Glutamatergic neuron (in vitro differentiated cells): ENCODE data around the gene RBP5. TPM values are rescaled to one million over a fixed set of nuclear protein-coding genes. Genes with fewer than 3 reads are reported as not detected.
A peak's percentile ranks its signal among the peaks of the same experiment; 100 is the strongest.

Source experiments
- DNase-seq: peaks from one replicate; pipeline ENCODE4 v3.0.0; 2022
- H3K27ac Mint-ChIP-seq: one replicate; pipeline ENCODE4 v1.8.0; 2020; ENCODE audit warnings: mild to moderate bottlenecking, mixed read lengths, inconsistent platforms; ENCODE audit not compliant: unreplicated experiment
- H3K27me3 Mint-ChIP-seq: one replicate; pipeline ENCODE4 v1.8.0; 2020; ENCODE audit warnings: mild to moderate bottlenecking, moderate library complexity, mixed read lengths, inconsistent platforms; ENCODE audit not compliant: unreplicated experiment
- H3K36me3 Mint-ChIP-seq: one replicate; pipeline ENCODE4 v1.8.0; 2020; ENCODE audit warnings: mild to moderate bottlenecking, mixed read lengths, inconsistent platforms; ENCODE audit not compliant: unreplicated experiment
- H3K4me1 Mint-ChIP-seq: one replicate; pipeline ENCODE4 v1.8.0; 2020; ENCODE audit warnings: mild to moderate bottlenecking, low read depth, mixed read lengths, inconsistent platforms; ENCODE audit not compliant: unreplicated experiment
- H3K4me3 Mint-ChIP-seq: one replicate; pipeline ENCODE4 v1.8.0; 2020; ENCODE audit warnings: mild to moderate bottlenecking, mixed read lengths, inconsistent platforms; ENCODE audit not compliant: unreplicated experiment
- H3K9me3 Mint-ChIP-seq: one replicate; pipeline ENCODE4 v1.8.0; 2020; ENCODE audit warnings: mild to moderate bottlenecking, moderate library complexity, mixed read lengths, inconsistent platforms; ENCODE audit not compliant: unreplicated experiment
- total RNA-seq: library from RNA; stranded (reverse); fragmentation: NEBNext Ultra II Directional; extraction: Animal tissue kit (Norgen Biotek cat#: 25700); gene quantifications from one replicate; pipeline ENCODE4 v1.2.1, GENCODE V29; 2021; ENCODE audit not compliant: unreplicated experiment
- TF ChIP-seq, protein P1 (sequence below): fragments of 200-600 bp; sonication (generic); IDR thresholded peaks from one replicate; pipeline ENCODE4 v1.5.0; 2021; ENCODE audit not compliant: partially characterized antibody, unreplicated experiment

Gene RBP5
- total RNA-seq, 1 donor from 2014 or later: 1.2 TPM

DNA sequence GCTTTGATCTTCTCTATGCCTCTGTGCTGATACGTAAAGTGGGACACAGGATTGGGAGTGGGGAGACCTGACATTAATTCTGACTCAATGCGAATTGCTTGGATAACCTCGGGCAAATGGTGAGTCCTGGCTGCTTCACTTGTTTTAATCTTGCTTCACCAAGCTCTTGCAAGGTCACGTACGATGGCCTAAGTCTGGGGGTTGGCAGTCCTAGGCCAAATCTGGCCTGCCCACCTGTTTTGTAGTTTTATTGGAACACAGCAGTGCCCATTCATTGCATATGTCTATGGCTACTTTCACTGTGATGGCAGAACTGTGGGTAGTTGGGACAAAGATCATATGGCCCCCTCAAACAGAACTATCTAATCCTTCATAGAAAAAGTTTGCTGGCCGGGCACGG is 14.9 kb upstream of the RBP5 start:
- peak overlapping the region; percentile 12 for H3K27ac Mint-ChIP-seq
- TF ChIP-seq, protein P1, sequence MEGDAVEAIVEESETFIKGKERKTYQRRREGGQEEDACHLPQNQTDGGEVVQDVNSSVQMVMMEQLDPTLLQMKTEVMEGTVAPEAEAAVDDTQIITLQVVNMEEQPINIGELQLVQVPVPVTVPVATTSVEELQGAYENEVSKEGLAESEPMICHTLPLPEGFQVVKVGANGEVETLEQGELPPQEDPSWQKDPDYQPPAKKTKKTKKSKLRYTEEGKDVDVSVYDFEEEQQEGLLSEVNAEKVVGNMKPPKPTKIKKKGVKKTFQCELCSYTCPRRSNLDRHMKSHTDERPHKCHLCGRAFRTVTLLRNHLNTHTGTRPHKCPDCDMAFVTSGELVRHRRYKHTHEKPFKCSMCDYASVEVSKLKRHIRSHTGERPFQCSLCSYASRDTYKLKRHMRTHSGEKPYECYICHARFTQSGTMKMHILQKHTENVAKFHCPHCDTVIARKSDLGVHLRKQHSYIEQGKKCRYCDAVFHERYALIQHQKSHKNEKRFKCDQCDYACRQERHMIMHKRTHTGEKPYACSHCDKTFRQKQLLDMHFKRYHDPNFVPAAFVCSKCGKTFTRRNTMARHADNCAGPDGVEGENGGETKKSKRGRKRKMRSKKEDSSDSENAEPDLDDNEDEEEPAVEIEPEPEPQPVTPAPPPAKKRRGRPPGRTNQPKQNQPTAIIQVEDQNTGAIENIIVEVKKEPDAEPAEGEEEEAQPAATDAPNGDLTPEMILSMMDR: no peak
- no peak overlapping the region for H3K4me3 Mint-ChIP-seq
- H3K4me1 Mint-ChIP-seq: no peaks in the 10 kb centered on the region
- H3K27me3 Mint-ChIP-seq: peaks cover 8% of the 10 kb centered on the region
- H3K9me3 Mint-ChIP-seq: peaks cover 7% of the 10 kb centered on the region
- H3K36me3 Mint-ChIP-seq: peaks cover 23% of the 10 kb centered on the region
- no peak for DNase-seq

GRCh38 chr12:7142809-7143465 is 14.2 kb upstream of the RBP5 start:
- H3K4me3 Mint-ChIP-seq: no peak overlapping the region
- no peaks in the 10 kb centered on the region for H3K4me1 Mint-ChIP-seq
- no peak for DNase-seq
- peaks cover 28% of the 10 kb centered on the region for H3K36me3 Mint-ChIP-seq
- TF ChIP-seq, protein P1: no peak
- H3K27ac Mint-ChIP-seq: peak overlapping the region; percentile 63
- H3K9me3 Mint-ChIP-seq: peaks cover 7% of the 10 kb centered on the region
- peaks cover 8% of the 10 kb centered on the region for H3K27me3 Mint-ChIP-seq

DNA sequence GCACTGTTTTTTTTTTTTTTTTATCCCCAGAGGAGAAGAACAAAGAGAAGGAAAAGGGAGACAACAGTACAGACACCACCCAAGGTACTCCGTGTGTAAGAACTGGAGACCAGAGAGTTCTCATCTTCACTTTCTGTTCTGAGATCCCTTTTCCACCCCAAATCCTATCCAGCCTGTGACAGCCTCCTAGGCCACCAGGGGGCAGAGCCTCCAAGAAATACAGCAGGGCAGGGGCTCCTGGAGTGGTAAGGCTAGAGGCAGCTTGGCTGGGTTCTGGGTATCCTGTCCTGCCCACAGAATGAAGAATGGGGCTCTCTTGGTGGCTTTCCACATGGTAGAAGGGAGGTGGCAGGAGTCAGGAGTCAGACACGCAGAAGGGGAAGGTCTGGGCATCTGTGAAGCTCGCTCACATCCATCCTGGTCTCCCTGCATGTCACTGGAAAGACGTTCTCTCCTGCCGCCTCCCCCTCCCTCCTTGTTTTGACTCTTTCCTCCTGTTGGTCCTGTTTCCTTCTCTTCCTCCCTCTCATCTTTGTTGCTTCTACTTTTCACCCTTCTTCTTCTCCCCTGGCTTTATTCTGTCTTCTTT is 13.5 kb upstream of the RBP5 start:
- peak; percentile 78 for DNase-seq
- H3K9me3 Mint-ChIP-seq: peaks cover 7% of the 10 kb centered on the region
- H3K27me3 Mint-ChIP-seq: peaks cover 10% of the 10 kb centered on the region
- no peaks in the 10 kb centered on the region for H3K4me1 Mint-ChIP-seq
- H3K36me3 Mint-ChIP-seq: peaks cover 32% of the 10 kb centered on the region
- H3K4me3 Mint-ChIP-seq: no peak overlapping the region
- TF ChIP-seq, protein P1: peak; percentile 77
- H3K27ac Mint-ChIP-seq: no peak overlapping the region

GRCh38 chr12:7141351-7142005 is 12.8 kb upstream of the RBP5 start:
- H3K36me3 Mint-ChIP-seq: peaks cover 36% of the 10 kb centered on the region
- no peak overlapping the region for H3K27ac Mint-ChIP-seq
- peaks cover 10% of the 10 kb centered on the region for H3K27me3 Mint-ChIP-seq
- peaks cover 7% of the 10 kb centered on the region for H3K9me3 Mint-ChIP-seq
- no peaks in the 10 kb centered on the region for H3K4me1 Mint-ChIP-seq
- TF ChIP-seq, protein P1: no peak
- no peak for DNase-seq
- no peak overlapping the region for H3K4me3 Mint-ChIP-seq

- peaks cover 52% of the 10 kb centered on the region for H3K36me3 Mint-ChIP-seq
Measured at GRCh38 chr12:7139200-7139599, 10.5 kb upstream of the RBP5 start.

More at GRCh38 chr12:7139200-7139599, 10.5 kb upstream of the RBP5 start:
- Mint-ChIP-seq H3K4me1 (no peaks in the 10 kb centered on the region), H3K27ac (no peak overlapping the region), H3K4me3 (no peak overlapping the region), H3K27me3 (peaks cover 17% of the 10 kb centered on the region), H3K9me3 (peaks cover 10% of the 10 kb centered on the region)
- no peak for DNase-seq
- TF ChIP-seq, protein P1: no peak
